ENCODE results near the gene TBC1D3B.

The TBC1D3B gene

GRCh38 chr17:36151891-36152638, 24.4 kb downstream of the TBC1D3B start:
- in situ Hi-C loops (cut with MboI; ENCODE audit: low sequenced_read_pairs, unreplicated experiment), result no loop called here
- no peak for TF ChIP-seq CTCF (IDR thresholded peaks at IDR 0.05; ENCODE audit: borderline replicate concordance, control extremely low read depth, extremely low read depth, insufficient read depth, missing control alignments)
- no peak for DNase-seq (ENCODE audit: low spot score)

- in situ Hi-C loops (cut with MboI; ENCODE audit: low sequenced_read_pairs, unreplicated experiment), result loop anchor here (10.0 kb wide), 1 partner anchor 175 kb away; no protein-coding TSS in a partner anchor
- no peak for TF ChIP-seq CTCF (IDR thresholded peaks at IDR 0.05; ENCODE audit: borderline replicate concordance, control extremely low read depth, extremely low read depth, insufficient read depth, missing control alignments)
- DNase-seq (ENCODE audit: low spot score), result no peak
Measured at GRCh38 chr17:36149296-36149820, 27.1 kb downstream of the TBC1D3B start.

- peak; percentile 76 for DNase-seq (ENCODE audit: low spot score)
- TF ChIP-seq CTCF (IDR thresholded peaks at IDR 0.05; ENCODE audit: borderline replicate concordance, control extremely low read depth, extremely low read depth, insufficient read depth, missing control alignments), result peak; percentile 98
- in situ Hi-C loops (cut with MboI; ENCODE audit: low sequenced_read_pairs, unreplicated experiment), result loop anchor here (10.0 kb wide), 1 partner anchor 174 kb away; no protein-coding TSS in a partner anchor
Measured at GRCh38 chr17:36148559-36149295, 27.7 kb downstream of the TBC1D3B start.

- no peak for TF ChIP-seq CTCF (IDR thresholded peaks at IDR 0.05; ENCODE audit: borderline replicate concordance, control extremely low read depth, extremely low read depth, insufficient read depth, missing control alignments)
- DNase-seq (ENCODE audit: low spot score), result no peak
- in situ Hi-C loops (cut with MboI; ENCODE audit: low sequenced_read_pairs, unreplicated experiment), result loop anchor here (10.0 kb wide), 1 partner anchor 173 kb away; no protein-coding TSS in a partner anchor
Measured at GRCh38 chr17:36147601-36148000, 28.8 kb downstream of the TBC1D3B start.

- TF ChIP-seq CTCF (IDR thresholded peaks at IDR 0.05; ENCODE audit: borderline replicate concordance, control extremely low read depth, extremely low read depth, insufficient read depth, missing control alignments), result no peak
- in situ Hi-C loops (cut with MboI; ENCODE audit: low sequenced_read_pairs, unreplicated experiment), result loop anchor here (10.0 kb wide), 1 partner anchor 170 kb away; no protein-coding TSS in a partner anchor
- no peak for DNase-seq (ENCODE audit: low spot score)
Measured at GRCh38 chr17:36144981-36145729, 31.3 kb downstream of the TBC1D3B start.

- no peak for TF ChIP-seq CTCF (IDR thresholded peaks at IDR 0.05; ENCODE audit: borderline replicate concordance, control extremely low read depth, extremely low read depth, insufficient read depth, missing control alignments)
- in situ Hi-C loops (cut with MboI; ENCODE audit: low sequenced_read_pairs, unreplicated experiment), result loop anchor here (10.0 kb wide), 1 partner anchor 169 kb away; no protein-coding TSS in a partner anchor
- DNase-seq (ENCODE audit: low spot score), result no peak
Measured at GRCh38 chr17:36144014-36144413, 32.4 kb downstream of the TBC1D3B start.

Data from GM13976 (cell line).